Stimulated activated CD4-positive, alpha-beta T cell treated with anti-CD3 and anti-CD28 coated beads, Interleukin-15, amount 100 ng/mL, for 48 hours (primary cell): ENCODE measurements around the gene SYS1.
"Not testable (repeated sequence)": the region's sequence is repeated elsewhere in the genome, so short reads cannot be mapped to it uniquely, and the experiment has no call there.

ENCODE experiments used
- DNase-seq, 2 donors: peaks; one replicate each; pipeline ENCODE4 v3.0.0-alpha.2; 2020; ENCODE audit warnings: low read depth in 2 of 2

SYS1 gene

GRCh38 chr20:45339799-45340198 lies 23.2 kb upstream of the SYS1 start:
- no peak for DNase-seq

GRCh38 chr20:45340236-45340847 lies 22.6 kb upstream of the SYS1 start:
- DNase-seq: no peak

GRCh38 chr20:45340951-45341350 lies 22.0 kb upstream of the SYS1 start:
- no peak for DNase-seq

- no peak for DNase-seq
Measured at GRCh38 chr20:45341579-45341938, 21.4 kb upstream of the SYS1 start.

- no peak for DNase-seq
Measured at GRCh38 chr20:45341939-45342854, 20.8 kb upstream of the SYS1 start.

GRCh38 chr20:45342855-45343531 lies 20.0 kb upstream of the SYS1 start:
- DNase-seq: no peak

- no peak for DNase-seq
Measured at GRCh38 chr20:45343532-45344167, 19.3 kb upstream of the SYS1 start.

- no peak for DNase-seq
Measured at GRCh38 chr20:45344168-45344860, 18.6 kb upstream of the SYS1 start.

- DNase-seq: no peak
Measured at GRCh38 chr20:45345104-45345936, 17.6 kb upstream of the SYS1 start.

- DNase-seq: no peak
Measured at GRCh38 chr20:45346291-45346718, 16.7 kb upstream of the SYS1 start.

GRCh38 chr20:45346851-45347250 lies 16.1 kb upstream of the SYS1 start:
- no peak for DNase-seq

- no peak for DNase-seq
Measured at GRCh38 chr20:45347297-45347935, 15.5 kb upstream of the SYS1 start.

GRCh38 chr20:45347936-45348778 lies 14.8 kb upstream of the SYS1 start, which contains the start of gene SDC4:
SDC4 (minus strand) TSS chr20:45348424; CDS start chr20:45348384, 40 bp downstream.
- DNase-seq: peak in 1 of 2 donors; percentile 53

- DNase-seq: no peak
Measured at GRCh38 chr20:45350217-45350616, 12.7 kb upstream of the SYS1 start.

- not testable (repeated sequence) for DNase-seq
Measured at GRCh38 chr20:45350795-45351194, 12.2 kb upstream of the SYS1 start.

- no peak for DNase-seq
Measured at GRCh38 chr20:45352729-45353128, 10.2 kb upstream of the SYS1 start.

GRCh38 chr20:45353746-45354145 lies 9.2 kb upstream of the SYS1 start:
- no peak for DNase-seq

- no peak for DNase-seq
Measured at GRCh38 chr20:45354423-45355208, 8.3 kb upstream of the SYS1 start.
